GM21786 (cell line): ENCODE data around the gene MLST8.

Experiments used
- ATAC-seq: cut with Tn5 transposase; IDR thresholded peaks from one replicate; pipeline ENCODE4 v1.9.1; 2021; ENCODE audit not compliant: unreplicated experiment

MLST8 gene

GRCh38 chr16:2206780-2207433 lies 1.7 kb downstream of the MLST8 start:
- ATAC-seq = no peak

GRCh38 chr16:2207872-2208271 lies 2.6 kb downstream of the MLST8 start:
- no peak for ATAC-seq

GRCh38 chr16:2208308-2208707 lies 3.1 kb downstream of the MLST8 start:
- no peak for ATAC-seq

GRCh38 chr16:2208772-2209171 lies 3.5 kb downstream of the MLST8 start:
- no peak for ATAC-seq

- no peak for ATAC-seq
Observed at GRCh38 chr16:2209258-2210008, 4.2 kb downstream of the MLST8 start.

GRCh38 chr16:2210009-2210332 lies 4.7 kb downstream of the MLST8 start:
- no peak for ATAC-seq

GRCh38 chr16:2210386-2211365 lies 5.4 kb downstream of the MLST8 start, which contains the start of gene BRICD5:
BRICD5 (minus strand) TSS chr16:2210863; CDS start chr16:2210833, 30 bp downstream.
- no peak for ATAC-seq

GRCh38 chr16:2211923-2212347 lies 6.7 kb downstream of the MLST8 start:
- no peak for ATAC-seq

- no peak for ATAC-seq
Observed at GRCh38 chr16:2212362-2213324, 7.4 kb downstream of the MLST8 start.

- no peak for ATAC-seq
Observed at GRCh38 chr16:2213817-2214718, 8.8 kb downstream of the MLST8 start.

GRCh38 chr16:2214719-2214968 lies 9.4 kb downstream of the MLST8 start, which contains the start of gene PGP:
PGP (minus strand) TSS chr16:2214840; CDS start chr16:2214777, 63 bp downstream.
- ATAC-seq = peak; percentile 84

- no peak for ATAC-seq
Observed at GRCh38 chr16:2216330-2216729, 11.1 kb downstream of the MLST8 start.

GRCh38 chr16:2223221-2223941 lies 18.1 kb downstream of the MLST8 start, which contains the start of gene E4F1:
E4F1 (plus strand) TSS chr16:2223591; CDS start chr16:2223614, 23 bp downstream.
- peak; percentile 92 for ATAC-seq

GRCh38 chr16:2223942-2224486 lies 18.8 kb downstream of the MLST8 start:
- ATAC-seq = peak; percentile 8

GRCh38 chr16:2226245-2226793 lies 21.1 kb downstream of the MLST8 start:
- no peak for ATAC-seq

GRCh38 chr16:2226918-2227317 lies 21.7 kb downstream of the MLST8 start:
- no peak for ATAC-seq

GRCh38 chr16:2228161-2228824 lies 23.0 kb downstream of the MLST8 start:
- ATAC-seq = no peak

- no peak for ATAC-seq
Observed at GRCh38 chr16:2229091-2229490, 23.8 kb downstream of the MLST8 start.
